ENCODE data around the gene LASP1.

The LASP1 gene

DNA sequence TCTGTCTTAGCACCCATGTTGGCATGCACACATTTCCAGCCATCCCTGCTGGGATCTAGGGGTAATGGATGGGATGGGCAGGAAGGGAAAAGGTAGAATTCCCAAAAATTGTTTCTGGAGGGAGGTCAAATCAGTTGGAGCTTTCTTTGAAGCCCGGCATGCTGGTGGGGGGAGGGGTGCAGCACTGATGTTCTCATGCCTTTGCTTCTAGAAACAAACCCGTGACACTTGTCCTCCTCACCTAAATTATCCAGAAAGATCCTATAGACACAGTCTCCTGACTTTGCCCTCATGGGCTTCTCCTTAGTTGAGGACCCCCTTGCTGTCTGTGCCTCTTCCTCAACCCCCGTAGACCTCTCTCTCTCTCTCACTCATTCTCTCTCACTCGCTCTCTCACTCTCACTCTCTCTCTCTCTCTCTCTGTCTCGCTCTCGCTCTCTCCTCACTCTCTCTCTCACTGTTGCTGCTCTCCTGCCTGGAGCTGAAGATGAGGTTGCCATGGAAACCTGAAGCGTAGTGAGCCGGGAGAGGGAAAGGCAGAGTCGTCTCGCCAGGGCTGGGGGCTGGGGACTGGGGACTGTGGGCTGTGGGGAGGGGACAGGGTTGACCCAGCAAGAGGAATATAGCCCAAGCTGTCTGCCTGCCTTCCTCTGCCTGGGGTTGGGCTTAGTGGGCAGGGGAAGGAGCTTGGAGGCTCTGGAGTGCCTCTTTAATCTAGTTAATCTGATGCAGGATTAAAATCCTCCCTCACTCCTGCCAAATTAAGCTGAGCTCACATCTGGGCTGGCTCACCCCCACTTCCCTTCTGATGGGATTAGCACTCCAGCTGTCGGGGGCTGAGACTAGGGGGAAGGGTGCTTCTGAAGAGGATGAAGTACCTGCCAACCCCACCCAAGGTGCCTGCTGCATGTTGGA lies 16.1 kb downstream of the LASP1 start:
- TF ChIP-seq OSR1 (CRISPR knock-in tag; IDR thresholded peaks at IDR 0.05), result no peak
- TF ChIP-seq, protein P1, sequence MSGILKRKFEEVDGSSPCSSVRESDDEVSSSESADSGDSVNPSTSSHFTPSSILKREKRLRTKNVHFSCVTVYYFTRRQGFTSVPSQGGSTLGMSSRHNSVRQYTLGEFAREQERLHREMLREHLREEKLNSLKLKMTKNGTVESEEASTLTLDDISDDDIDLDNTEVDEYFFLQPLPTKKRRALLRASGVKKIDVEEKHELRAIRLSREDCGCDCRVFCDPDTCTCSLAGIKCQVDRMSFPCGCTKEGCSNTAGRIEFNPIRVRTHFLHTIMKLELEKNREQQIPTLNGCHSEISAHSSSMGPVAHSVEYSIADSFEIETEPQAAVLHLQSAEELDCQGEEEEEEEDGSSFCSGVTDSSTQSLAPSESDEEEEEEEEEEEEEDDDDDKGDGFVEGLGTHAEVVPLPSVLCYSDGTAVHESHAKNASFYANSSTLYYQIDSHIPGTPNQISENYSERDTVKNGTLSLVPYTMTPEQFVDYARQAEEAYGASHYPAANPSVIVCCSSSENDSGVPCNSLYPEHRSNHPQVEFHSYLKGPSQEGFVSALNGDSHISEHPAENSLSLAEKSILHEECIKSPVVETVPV (CRISPR knock-in tag; IDR thresholded peaks at IDR 0.05), result no peak
- TF ChIP-seq, protein P2, sequence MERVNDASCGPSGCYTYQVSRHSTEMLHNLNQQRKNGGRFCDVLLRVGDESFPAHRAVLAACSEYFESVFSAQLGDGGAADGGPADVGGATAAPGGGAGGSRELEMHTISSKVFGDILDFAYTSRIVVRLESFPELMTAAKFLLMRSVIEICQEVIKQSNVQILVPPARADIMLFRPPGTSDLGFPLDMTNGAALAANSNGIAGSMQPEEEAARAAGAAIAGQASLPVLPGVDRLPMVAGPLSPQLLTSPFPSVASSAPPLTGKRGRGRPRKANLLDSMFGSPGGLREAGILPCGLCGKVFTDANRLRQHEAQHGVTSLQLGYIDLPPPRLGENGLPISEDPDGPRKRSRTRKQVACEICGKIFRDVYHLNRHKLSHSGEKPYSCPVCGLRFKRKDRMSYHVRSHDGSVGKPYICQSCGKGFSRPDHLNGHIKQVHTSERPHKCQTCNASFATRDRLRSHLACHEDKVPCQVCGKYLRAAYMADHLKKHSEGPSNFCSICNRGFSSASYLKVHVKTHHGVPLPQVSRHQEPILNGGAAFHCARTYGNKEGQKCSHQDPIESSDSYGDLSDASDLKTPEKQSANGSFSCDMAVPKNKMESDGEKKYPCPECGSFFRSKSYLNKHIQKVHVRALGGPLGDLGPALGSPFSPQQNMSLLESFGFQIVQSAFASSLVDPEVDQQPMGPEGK (CRISPR knock-in tag; IDR thresholded peaks at IDR 0.05; ENCODE audit: borderline replicate concordance), result no peak
- TF ChIP-seq ZNF8 (CRISPR knock-in tag; IDR thresholded peaks at IDR 0.05), result no peak
- TF ChIP-seq, protein P3, sequence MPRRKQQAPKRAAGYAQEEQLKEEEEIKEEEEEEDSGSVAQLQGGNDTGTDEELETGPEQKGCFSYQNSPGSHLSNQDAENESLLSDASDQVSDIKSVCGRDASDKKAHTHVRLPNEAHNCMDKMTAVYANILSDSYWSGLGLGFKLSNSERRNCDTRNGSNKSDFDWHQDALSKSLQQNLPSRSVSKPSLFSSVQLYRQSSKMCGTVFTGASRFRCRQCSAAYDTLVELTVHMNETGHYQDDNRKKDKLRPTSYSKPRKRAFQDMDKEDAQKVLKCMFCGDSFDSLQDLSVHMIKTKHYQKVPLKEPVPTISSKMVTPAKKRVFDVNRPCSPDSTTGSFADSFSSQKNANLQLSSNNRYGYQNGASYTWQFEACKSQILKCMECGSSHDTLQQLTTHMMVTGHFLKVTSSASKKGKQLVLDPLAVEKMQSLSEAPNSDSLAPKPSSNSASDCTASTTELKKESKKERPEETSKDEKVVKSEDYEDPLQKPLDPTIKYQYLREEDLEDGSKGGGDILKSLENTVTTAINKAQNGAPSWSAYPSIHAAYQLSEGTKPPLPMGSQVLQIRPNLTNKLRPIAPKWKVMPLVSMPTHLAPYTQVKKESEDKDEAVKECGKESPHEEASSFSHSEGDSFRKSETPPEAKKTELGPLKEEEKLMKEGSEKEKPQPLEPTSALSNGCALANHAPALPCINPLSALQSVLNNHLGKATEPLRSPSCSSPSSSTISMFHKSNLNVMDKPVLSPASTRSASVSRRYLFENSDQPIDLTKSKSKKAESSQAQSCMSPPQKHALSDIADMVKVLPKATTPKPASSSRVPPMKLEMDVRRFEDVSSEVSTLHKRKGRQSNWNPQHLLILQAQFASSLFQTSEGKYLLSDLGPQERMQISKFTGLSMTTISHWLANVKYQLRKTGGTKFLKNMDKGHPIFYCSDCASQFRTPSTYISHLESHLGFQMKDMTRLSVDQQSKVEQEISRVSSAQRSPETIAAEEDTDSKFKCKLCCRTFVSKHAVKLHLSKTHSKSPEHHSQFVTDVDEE (CRISPR knock-in tag; IDR thresholded peaks at IDR 0.05), result no peak
- no peak for TF ChIP-seq ARNTL (CRISPR knock-in tag; IDR thresholded peaks at IDR 0.05; ENCODE audit: borderline replicate concordance, low read depth)
- TF ChIP-seq ZC3H10 (CRISPR knock-in tag; IDR thresholded peaks at IDR 0.05), result no peak
- ATAC-seq, result no peak

DNA sequence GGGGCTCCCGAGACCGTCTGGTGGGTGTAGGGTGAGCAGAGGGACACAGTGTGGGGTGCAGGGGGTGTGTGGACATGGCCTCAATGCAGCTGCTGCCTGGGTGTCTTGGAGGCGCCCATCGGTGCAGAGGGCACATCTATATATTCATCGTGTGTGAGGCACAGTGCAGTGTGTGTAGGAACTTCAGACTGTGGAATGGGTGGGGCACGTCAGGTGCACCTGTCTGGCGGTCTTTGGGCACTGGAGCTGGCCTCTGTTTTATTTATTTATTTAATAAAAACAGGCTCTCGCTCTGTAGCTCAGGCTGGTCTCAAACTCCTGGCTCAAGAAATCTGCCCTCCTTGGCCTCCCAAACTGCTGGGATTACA lies 16.8 kb downstream of the LASP1 start:
- TF ChIP-seq TCF4 (CRISPR knock-in tag; IDR thresholded peaks at IDR 0.05; ENCODE audit: borderline replicate concordance) (no peak), PPARA (CRISPR knock-in tag; IDR thresholded peaks at IDR 0.05; ENCODE audit: borderline replicate concordance) (no peak), ZNF565 (CRISPR knock-in tag; conservative IDR thresholded peaks at IDR 0.05; ENCODE audit: low read depth) (no peak), ZNF70 (CRISPR knock-in tag; IDR thresholded peaks at IDR 0.05) (no peak), ZNF8 (CRISPR knock-in tag; IDR thresholded peaks at IDR 0.05) (no peak)
- TF ChIP-seq, protein P1 (CRISPR knock-in tag; IDR thresholded peaks at IDR 0.05), result no peak
- no peak for ATAC-seq

DNA sequence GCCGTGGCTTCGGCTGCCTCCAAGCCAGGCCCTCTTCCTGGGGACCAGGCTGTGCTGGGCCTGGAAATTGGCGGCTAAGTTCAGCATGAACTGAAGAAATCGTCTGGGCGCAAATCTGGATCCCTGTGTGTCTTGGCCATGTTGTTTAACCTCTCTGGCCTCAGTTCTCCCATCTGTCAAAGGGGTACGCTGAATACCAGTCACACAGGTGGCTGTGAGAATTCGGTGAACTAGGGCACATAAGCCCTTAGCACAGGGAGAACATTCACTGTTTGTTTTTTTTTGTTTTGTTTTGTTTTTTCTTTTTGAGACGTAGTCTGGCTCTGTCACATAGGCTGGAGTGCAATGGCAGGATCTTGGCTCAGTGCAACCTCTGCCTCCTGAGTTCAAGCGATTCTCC lies 19.0 kb downstream of the LASP1 start:
- ATAC-seq, result no peak
- TF ChIP-seq, protein P2 (CRISPR knock-in tag; IDR thresholded peaks at IDR 0.05; ENCODE audit: borderline replicate concordance), result no peak
- no peak for TF ChIP-seq ZFP3 (CRISPR knock-in tag; IDR thresholded peaks at IDR 0.05)
- no peak for TF ChIP-seq ZNF8 (CRISPR knock-in tag; IDR thresholded peaks at IDR 0.05)
- TF ChIP-seq, protein P4, sequence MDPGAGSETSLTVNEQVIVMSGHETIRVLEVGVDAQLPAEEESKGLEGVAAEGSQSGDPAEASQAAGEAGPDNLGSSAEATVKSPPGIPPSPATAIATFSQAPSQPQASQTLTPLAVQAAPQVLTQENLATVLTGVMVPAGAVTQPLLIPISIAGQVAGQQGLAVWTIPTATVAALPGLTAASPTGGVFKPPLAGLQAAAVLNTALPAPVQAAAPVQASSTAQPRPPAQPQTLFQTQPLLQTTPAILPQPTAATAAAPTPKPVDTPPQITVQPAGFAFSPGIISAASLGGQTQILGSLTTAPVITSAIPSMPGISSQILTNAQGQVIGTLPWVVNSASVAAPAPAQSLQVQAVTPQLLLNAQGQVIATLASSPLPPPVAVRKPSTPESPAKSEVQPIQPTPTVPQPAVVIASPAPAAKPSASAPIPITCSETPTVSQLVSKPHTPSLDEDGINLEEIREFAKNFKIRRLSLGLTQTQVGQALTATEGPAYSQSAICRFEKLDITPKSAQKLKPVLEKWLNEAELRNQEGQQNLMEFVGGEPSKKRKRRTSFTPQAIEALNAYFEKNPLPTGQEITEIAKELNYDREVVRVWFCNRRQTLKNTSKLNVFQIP (CRISPR knock-in tag; IDR thresholded peaks at IDR 0.05; ENCODE audit: borderline replicate concordance, low read depth), result no peak

Measured in SK-N-SH treated with all-trans-retinoic acid at 6 μM for 48 hours (cell line).